GM19328 (cell line): ENCODE measurements around the gene NRG2.

Experiments
- ATAC-seq: cut with Tn5 transposase; IDR thresholded peaks from one replicate; pipeline ENCODE4 v1.9.1; 2021; ENCODE audit warnings: mild to moderate bottlenecking, moderate library complexity; ENCODE audit not compliant: unreplicated experiment

The NRG2 gene

GRCh38 chr5:139885172-139885856 lies 157.8 kb downstream of the NRG2 start:
- no peak for ATAC-seq

GRCh38 chr5:139884734-139885133 lies 158.4 kb downstream of the NRG2 start:
- ATAC-seq: no peak

DNA sequence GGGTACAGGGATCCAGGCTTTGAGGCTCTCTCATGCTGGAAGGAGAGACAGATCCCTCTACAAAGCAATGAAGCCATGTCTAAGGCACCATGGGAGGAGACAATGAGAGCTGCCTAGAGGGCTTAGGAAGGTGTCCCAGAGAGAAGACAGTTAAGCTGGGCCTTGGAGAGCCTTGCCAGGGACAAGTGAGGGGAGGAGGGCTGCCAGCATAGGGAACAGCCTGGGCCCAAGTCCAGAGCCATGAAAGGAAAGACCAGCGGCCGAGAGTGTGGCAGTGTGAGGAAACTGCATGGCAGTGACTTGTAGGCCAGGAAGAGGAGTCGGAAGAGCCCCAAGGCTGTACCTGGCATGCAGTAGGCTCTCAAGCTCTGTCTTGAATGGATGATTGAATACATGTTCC lies 159.0 kb downstream of the NRG2 start:
- ATAC-seq: no peak

- no peak for ATAC-seq
Observed at GRCh38 chr5:139882961-139883539, 160.0 kb downstream of the NRG2 start.

DNA sequence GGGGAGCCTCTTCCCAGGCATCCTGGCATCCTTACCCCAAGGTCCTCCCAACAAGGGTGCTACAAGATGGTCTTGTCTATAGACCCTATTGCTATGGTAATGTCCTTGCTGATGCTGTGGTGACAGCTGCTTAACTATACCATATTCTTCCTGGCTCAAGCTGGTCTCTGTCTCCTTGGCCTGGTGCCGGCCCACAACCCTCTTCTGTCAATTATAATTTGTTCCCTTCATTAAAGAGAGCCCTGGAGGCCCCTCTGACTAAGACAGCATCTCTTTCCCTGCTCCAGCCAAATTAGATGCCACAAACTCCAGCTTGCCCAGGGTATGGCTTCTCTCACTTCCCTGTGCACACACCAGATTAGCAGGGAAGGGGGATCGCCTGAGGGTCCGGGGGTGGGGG lies 160.8 kb downstream of the NRG2 start:
- ATAC-seq: no peak

GRCh38 chr5:139881143-139881733 lies 161.9 kb downstream of the NRG2 start:
- ATAC-seq: no peak

- ATAC-seq: no peak
Observed at GRCh38 chr5:139880416-139881142, 162.5 kb downstream of the NRG2 start.

DNA sequence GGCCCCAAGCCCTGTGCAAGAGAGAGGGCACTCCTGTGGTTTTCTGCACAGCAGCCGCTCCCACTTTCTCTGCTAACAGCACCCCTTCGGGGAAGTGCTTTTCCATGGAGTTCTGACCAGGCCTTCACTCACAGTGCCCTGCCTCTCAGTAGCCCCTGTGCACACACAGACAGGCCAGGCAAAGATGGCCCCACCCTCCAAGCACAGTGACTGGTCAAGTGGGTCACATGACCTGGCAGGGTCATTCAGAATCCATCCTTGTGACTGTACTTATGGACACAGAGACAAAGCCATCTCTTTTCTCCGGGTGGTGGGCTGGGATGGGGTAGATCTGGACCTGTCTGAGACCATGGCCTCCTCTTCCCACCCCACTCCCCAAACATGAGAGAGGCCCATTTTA lies 165.0 kb downstream of the NRG2 start:
- no peak for ATAC-seq

DNA sequence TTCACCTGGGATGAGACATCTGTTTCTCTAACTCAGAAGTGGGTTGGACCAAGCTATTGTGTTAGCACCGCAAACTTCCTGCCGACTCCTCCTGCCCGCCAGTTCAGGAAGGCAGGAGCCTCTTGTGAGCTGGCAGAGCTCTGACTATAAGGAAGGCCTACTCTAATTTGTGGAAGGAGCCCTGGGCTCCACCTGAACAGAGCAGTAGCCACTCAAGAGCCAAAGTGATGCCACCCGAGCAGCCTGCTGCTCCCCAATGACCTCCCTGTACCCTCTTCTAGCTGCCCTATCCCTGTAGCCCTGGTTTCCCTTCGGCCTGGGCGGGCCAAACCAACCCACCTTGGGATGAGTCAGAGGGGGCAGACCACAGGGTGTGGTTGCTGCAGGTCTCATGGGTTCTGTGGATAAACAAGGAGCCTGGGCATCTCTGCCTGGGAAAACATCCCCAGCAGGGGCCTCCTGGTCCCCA lies 165.9 kb downstream of the NRG2 start:
- ATAC-seq: no peak

DNA sequence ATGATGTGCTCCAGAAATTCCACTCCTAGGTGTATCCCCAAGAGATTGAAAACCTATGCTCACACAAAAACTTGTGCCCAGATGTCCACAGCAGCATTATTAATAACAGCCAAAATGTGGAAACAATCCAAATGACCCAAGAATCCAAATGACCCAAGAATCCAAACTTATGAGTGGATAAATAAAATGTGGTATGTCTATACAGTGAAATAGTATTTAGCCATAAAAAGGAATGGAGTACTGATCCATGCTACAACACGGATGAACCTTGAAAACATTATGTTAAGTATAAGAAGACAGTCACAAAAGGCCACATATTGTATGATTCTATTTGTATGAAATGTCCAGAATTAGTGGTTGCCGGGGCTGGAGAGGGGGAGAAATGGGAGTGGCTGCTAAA lies 167.1 kb downstream of the NRG2 start:
- no peak for ATAC-seq

DNA sequence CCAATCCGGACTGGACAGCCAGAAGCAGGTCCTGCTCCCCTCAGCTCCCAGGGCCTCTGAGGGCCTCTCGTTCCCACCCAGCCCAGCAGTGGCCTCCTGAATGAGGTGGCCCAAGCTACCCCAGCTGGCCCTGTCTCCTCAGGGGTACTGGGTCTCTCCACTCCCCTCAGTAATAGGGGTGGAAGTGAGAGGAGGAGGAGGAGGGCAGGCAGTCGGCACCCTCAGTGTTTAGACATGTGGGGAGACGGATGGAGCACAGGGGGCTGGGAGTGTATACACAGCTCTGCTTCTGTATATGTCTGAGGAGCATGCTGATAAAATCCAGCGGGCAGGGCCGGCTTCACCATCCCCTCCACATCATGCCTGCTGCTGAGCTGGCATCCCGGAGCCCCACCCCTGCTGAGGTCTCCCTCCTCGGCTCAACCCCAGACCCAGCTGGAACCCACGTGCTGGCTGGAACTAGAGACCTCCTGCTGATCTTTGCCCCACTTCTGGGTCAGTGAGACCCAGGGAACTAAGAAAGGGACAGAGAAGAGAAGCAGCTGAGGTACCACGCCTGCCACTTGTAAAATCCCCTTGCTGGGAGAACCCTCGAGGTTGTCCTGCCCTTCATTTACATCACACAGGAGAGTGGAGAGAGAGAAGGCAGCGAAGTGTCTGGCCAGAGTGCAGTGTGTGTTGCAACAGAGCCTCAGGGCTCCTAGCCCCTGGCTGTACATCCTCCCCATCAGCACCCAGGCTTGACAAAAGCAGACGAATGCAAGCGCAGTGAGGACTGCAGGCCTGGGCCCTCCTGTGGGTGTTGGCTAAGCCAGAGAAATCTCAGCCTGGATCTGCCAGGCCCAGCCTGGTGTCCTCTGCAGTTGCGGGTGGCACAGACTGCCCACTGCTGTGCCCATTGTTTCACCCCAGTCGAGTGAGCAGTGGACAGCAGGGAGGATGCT lies 170.0 kb downstream of the NRG2 start:
- ATAC-seq: no peak

DNA sequence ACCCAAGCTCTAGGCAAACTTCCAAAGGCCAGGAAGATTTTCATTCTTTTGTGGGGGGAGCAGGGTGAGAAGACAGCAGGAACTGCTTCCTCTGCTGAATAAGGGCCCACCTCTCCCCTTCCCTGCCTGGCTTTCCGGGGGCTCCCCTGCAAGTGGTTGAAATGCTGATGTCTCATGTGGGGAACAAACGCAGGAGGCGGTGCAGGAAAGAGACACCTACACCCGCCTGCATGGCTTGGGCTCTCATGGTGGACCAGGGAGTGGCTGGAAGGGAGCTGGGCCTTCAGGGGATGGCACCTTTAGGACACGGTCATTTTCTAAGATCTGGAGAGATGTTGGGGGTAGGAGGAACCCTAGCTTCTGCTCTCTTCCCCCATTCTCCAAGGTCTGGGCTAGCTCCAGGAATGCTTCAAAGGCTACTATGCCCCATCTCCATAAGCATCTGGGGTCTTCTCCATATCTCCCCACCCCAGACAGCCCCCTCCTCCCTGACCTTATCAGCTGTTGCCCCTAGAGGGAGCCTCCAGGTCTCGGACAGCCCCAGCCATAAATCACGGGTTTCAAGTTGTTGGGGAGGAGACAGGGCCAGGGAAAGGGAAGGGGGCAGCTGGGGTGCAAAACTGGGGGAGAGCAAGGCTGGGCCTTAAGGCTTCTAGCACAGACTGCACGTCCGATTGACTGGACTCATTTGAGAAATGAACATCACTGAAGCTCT lies 170.9 kb downstream of the NRG2 start:
- no peak for ATAC-seq

DNA sequence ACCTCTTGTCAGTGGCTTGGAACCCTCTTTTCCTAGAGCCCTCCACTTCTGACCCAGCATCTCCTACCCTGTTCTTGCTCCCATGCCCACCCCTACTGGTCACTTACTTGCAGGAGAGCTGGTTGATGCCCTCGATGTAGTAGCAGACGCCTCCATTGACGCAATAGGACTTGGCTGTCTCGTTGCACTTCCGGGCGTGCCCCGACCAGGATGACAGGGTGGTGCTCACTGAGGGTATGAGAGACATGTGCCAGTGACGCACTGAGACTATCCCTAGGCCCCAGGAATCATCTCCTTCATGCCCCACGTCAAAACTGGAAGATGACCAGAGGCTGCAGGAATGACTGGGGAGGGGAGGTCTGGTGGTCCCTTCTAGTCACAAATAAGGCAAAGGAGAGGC lies 171.5 kb downstream of the NRG2 start:
- ATAC-seq: no peak

DNA sequence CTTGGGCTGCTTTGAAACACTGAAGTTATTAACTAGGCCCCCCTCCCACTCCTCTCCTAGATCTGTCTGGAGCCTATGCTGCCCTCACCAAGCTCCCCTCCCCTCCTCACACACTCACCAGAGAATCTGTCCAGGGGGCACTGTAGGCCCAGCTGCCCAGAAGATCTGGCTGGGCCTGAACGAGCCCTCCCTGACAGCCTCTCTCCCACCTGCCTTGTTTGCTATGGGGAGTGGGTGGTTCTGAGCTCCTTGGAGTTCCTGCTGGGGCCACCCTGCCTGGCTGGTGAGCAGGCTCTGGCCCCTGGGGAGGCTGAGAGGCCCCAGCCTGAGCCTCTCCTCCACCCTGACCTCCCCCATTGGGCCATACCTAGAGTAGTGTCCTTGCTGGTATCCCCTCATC lies 172.4 kb downstream of the NRG2 start:
- no peak for ATAC-seq

- ATAC-seq: no peak
Observed at GRCh38 chr5:139869042-139869790, 173.9 kb downstream of the NRG2 start.

GRCh38 chr5:139867581-139867980 lies 175.5 kb downstream of the NRG2 start:
- ATAC-seq: no peak

- no peak for ATAC-seq
Observed at GRCh38 chr5:139867109-139867508, 176.0 kb downstream of the NRG2 start.

DNA sequence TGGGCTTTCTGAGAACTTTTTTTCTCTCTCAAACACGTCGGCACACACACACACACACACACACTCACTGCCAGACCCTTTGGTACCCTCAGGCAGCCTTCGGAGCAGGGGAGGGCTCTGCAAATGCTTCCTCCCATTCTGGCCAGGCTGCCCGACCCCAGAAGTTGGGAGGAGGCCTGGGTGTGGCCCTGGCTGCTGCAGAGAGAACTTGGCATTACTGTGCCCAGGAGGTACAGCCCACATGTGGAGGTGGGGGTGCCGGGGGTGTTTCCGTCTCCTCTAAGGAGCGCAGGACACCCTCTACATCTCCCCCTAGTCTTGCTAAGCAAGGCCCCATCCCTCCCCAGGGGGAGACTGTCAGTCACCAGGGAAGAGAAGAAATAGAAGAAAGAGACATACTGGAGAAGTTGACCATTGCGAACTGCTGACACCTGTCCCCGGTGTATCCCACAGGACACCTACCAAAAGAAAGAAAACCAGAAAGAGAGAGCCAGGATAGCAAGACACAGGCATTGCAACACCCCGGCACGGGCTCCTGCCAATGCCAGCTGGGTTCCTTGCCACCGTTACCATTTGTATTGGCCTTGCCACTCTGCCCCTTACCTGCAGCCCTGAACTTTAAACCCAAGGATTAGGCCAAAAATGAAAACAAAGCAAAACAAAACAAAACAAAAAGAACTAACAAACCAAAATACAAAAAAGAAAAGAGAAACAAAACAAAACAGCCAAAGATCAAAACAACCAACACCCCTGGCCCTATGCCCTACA lies 178.2 kb downstream of the NRG2 start:
- no peak for ATAC-seq
